Measurements from ENCODE around the gene SOD3. TPM values are rescaled to one million over a fixed set of nuclear protein-coding genes. Genes with fewer than 3 reads are reported as not detected.

Gene SOD3
- total and polyA plus RNA-seq, 2 of the 8 experiments (the other 6 are each of a cell fraction or from before 2014, with no cell fraction given) = 4.9 TPM

- TF ChIP-seq ATF2 (IDR thresholded peaks at IDR 0.05; ENCODE audit: low read length) (no peak), RBBP5 (IDR thresholded peaks at IDR 0.05; ENCODE audit: borderline replicate concordance, low read depth, low read length) (no peak), USF2 (IDR thresholded peaks at IDR 0.05; ENCODE audit: low read length) (no peak), POLR2A (IDR thresholded peaks at IDR 0.05; ENCODE audit: control extremely low read depth in 1 of 2, low read depth in 2 of 2, low read length in 2 of 2) (no peak)
Measured at GRCh38 chr4:24791043-24791442, 4.3 kb upstream of the SOD3 start (continued).
